Panc1 (cell line): ENCODE results near the gene NFYC. TPM values are rescaled to one million over a fixed set of nuclear protein-coding genes. Genes with fewer than 3 reads are reported as not detected.

Source experiments
- ATAC-seq: fragments of 200-7000 bp; cut with Tn5 transposase; 2 replicates; pipeline ENCODE4 v1.9.1; 2020; ENCODE audit warnings: mild to moderate bottlenecking, moderate library complexity
- BruUV-seq: library from RNA; stranded (reverse); fragments of 400-500 nt; replicated peaks from 2 replicates; lab custom pipeline; 2021; lab: Mats Ljungman, UMichigan
- CTCF ChIA-PET: fragments of 300-600 bp; sonication (Branson Sonifier 250); formaldehyde crosslinking; loops from one replicate; lab custom pipeline; 2022; ENCODE audit warnings: antibody characterized with exemption; lab: Charles Lee
- POLR2A ChIA-PET: fragments of 300-600 bp; sonication (Branson Sonifier 250); formaldehyde crosslinking; loops from one replicate; lab custom pipeline; 2022; ENCODE audit warnings: antibody characterized with exemption; lab: Charles Lee
- DNase-seq: peaks from one replicate; pipeline ENCODE4 v3.0.0-alpha.2; 2010; ENCODE audit warnings: low read depth, low spot score
- H3K27ac ChIP-seq: 2 replicates; pipeline ENCODE4 v1.5.1; 2011; ENCODE audit warnings: mild to moderate bottlenecking, low read length, inconsistent platforms
- H3K27me3 ChIP-seq: fragments of 200-500 bp; sonication (Bioruptor generic); 2 replicates; pipeline ENCODE4 v1.6.0; 2014; ENCODE audit warnings: low read length, inconsistent platforms; ENCODE audit not compliant: control insufficient read depth, insufficient read depth
- H3K36me3 ChIP-seq: fragments of 200-500 bp; sonication (Bioruptor generic); 2 replicates; pipeline ENCODE4 v1.5.1; 2014; ENCODE audit warnings: inconsistent platforms, mild to moderate bottlenecking, low read length, moderate library complexity; ENCODE audit not compliant: control insufficient read depth, insufficient read depth
- H3K4me1 ChIP-seq: 2 replicates; pipeline ENCODE4 v1.5.1; 2011; ENCODE audit warnings: inconsistent platforms, mild to moderate bottlenecking, low read length, moderate library complexity; ENCODE audit not compliant: control insufficient read depth, insufficient read depth
- H3K4me3 ChIP-seq, 2 experiments: 2 replicates each; pipeline ENCODE4 v1.5.1; 2011 to 2012; ENCODE audit warnings: low read depth in 2 of 2, low read length in 2 of 2, mild to moderate bottlenecking in 2 of 2, inconsistent platforms in 1 of 2, moderate library complexity in 1 of 2
- H3K9me3 ChIP-seq: fragments of 200-500 bp; sonication (Bioruptor generic); 2 replicates; pipeline ENCODE4 v1.5.1; 2014; ENCODE audit warnings: low read depth, mild to moderate bottlenecking, inconsistent platforms, low read length, moderate library complexity; ENCODE audit not compliant: control insufficient read depth, insufficient read depth
- POLR2AphosphoS5 ChIP-seq: IDR thresholded peaks from 2 replicates; pipeline ENCODE4 v1.6.1; 2012; ENCODE audit warnings: mild to moderate bottlenecking, low read depth, low read length, moderate library complexity
- SIN3A ChIP-seq: IDR thresholded peaks from 2 replicates; pipeline ENCODE4 v1.6.1; 2012; ENCODE audit warnings: low read depth, mild to moderate bottlenecking, low read length, moderate library complexity, borderline replicate concordance; ENCODE audit not compliant: insufficient read depth
- TCF7L2 ChIP-seq: IDR thresholded peaks from 2 replicates; pipeline ENCODE4 v1.6.1; 2011; ENCODE audit warnings: mild to moderate bottlenecking, low read depth, low read length, inconsistent platforms
- in situ Hi-C: cut with HindIII; loops from 2 replicates; pipeline ENCODE4 v1.10.0; 2016; ENCODE audit warnings: low sequenced_read_pairs, low pct_unique_long_range_greater_than_20kb
- intact Hi-C: fragments of 100-400 bp; cut with micrococcal nuclease; formaldehyde crosslinking; loops from one replicate; pipeline ENCODE4 v1.10.0; 2022; ENCODE audit not compliant: unreplicated experiment
- total RNA-seq: library from RNA; stranded (reverse); gene quantifications from one replicate; pipeline ENCODE4 v1.2.1, GENCODE V29; 2021; ENCODE audit not compliant: unreplicated experiment
- TF ChIP-seq, protein P1 (sequence below), 2 experiments: IDR thresholded peaks; 2 replicates each; pipeline ENCODE4 v1.6.1; 2011 to 2012; ENCODE audit warnings: low read depth in 2 of 2, control low read depth in 1 of 2, low read length in 1 of 2, mild to moderate bottlenecking in 1 of 2, moderate library complexity in 1 of 2; ENCODE audit not compliant: insufficient read depth in 1 of 2
- TF ChIP-seq, protein P2 (sequence below): fragments of 450-650 bp; IDR thresholded peaks from 2 replicates; pipeline ENCODE4 v1.5.1; 2017; ENCODE audit warnings: mild to moderate bottlenecking

NFYC gene
- total RNA-seq, 1 experiment from 2014 or later, result 81.9 TPM

DNA sequence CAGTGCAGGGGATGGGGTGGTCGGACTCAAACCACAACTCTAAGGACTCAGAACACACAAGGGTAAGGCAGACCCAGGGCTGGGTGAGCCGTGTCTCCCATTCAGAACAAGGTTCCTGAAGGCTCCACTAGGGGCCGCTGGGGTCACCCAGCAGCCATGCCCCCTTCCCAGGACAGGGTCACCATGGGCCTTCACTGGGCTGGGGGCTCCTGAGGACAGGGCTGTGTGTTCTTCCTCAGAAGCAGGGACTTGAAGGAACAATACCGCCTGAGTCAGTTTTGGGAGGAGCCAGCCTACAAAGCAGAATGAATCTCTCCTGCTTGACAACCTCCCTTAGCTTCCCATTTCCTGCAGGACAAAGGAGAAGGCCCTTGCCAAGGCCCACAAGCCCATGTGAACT, 41.4 kb upstream of the NFYC start:
- TF ChIP-seq, protein P1, sequence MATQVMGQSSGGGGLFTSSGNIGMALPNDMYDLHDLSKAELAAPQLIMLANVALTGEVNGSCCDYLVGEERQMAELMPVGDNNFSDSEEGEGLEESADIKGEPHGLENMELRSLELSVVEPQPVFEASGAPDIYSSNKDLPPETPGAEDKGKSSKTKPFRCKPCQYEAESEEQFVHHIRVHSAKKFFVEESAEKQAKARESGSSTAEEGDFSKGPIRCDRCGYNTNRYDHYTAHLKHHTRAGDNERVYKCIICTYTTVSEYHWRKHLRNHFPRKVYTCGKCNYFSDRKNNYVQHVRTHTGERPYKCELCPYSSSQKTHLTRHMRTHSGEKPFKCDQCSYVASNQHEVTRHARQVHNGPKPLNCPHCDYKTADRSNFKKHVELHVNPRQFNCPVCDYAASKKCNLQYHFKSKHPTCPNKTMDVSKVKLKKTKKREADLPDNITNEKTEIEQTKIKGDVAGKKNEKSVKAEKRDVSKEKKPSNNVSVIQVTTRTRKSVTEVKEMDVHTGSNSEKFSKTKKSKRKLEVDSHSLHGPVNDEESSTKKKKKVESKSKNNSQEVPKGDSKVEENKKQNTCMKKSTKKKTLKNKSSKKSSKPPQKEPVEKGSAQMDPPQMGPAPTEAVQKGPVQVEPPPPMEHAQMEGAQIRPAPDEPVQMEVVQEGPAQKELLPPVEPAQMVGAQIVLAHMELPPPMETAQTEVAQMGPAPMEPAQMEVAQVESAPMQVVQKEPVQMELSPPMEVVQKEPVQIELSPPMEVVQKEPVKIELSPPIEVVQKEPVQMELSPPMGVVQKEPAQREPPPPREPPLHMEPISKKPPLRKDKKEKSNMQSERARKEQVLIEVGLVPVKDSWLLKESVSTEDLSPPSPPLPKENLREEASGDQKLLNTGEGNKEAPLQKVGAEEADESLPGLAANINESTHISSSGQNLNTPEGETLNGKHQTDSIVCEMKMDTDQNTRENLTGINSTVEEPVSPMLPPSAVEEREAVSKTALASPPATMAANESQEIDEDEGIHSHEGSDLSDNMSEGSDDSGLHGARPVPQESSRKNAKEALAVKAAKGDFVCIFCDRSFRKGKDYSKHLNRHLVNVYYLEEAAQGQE (IDR thresholded peaks at IDR 0.05; ENCODE audit: insufficient read depth in 1 of 2, low read depth in 2 of 2, low read length in 1 of 2), result no peak
- TF ChIP-seq, protein P2, sequence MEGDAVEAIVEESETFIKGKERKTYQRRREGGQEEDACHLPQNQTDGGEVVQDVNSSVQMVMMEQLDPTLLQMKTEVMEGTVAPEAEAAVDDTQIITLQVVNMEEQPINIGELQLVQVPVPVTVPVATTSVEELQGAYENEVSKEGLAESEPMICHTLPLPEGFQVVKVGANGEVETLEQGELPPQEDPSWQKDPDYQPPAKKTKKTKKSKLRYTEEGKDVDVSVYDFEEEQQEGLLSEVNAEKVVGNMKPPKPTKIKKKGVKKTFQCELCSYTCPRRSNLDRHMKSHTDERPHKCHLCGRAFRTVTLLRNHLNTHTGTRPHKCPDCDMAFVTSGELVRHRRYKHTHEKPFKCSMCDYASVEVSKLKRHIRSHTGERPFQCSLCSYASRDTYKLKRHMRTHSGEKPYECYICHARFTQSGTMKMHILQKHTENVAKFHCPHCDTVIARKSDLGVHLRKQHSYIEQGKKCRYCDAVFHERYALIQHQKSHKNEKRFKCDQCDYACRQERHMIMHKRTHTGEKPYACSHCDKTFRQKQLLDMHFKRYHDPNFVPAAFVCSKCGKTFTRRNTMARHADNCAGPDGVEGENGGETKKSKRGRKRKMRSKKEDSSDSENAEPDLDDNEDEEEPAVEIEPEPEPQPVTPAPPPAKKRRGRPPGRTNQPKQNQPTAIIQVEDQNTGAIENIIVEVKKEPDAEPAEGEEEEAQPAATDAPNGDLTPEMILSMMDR, result peak; percentile 77
- TF ChIP-seq POLR2AphosphoS5, result no peak
- no peak for TF ChIP-seq SIN3A
- in situ Hi-C loops, result no loop called here
- Histone ChIP-seq H3K9me3 (no peaks in the 10 kb centered on the region), H3K36me3 (no peaks in the 10 kb centered on the region), H3K4me1 (no peaks in the 10 kb centered on the region), H3K4me3 (no peak overlapping the region), H3K27me3 (no peaks in the 10 kb centered on the region), H3K27ac (no peak overlapping the region)
- intact Hi-C loops, result no loop called here
- POLR2A ChIA-PET, result no interaction called here
- DNase-seq (no peak), ATAC-seq (peak; percentile 59; the same call in 1 of the 2 replicates)
- CTCF ChIA-PET, result interaction anchor here (0.5 to 1.2 kb wide), 2 partner anchors 21 to 53 kb away, joined by 3 to 7 read pairs; no protein-coding TSS in a partner anchor
- BruUV-seq, result no TSS peak

DNA sequence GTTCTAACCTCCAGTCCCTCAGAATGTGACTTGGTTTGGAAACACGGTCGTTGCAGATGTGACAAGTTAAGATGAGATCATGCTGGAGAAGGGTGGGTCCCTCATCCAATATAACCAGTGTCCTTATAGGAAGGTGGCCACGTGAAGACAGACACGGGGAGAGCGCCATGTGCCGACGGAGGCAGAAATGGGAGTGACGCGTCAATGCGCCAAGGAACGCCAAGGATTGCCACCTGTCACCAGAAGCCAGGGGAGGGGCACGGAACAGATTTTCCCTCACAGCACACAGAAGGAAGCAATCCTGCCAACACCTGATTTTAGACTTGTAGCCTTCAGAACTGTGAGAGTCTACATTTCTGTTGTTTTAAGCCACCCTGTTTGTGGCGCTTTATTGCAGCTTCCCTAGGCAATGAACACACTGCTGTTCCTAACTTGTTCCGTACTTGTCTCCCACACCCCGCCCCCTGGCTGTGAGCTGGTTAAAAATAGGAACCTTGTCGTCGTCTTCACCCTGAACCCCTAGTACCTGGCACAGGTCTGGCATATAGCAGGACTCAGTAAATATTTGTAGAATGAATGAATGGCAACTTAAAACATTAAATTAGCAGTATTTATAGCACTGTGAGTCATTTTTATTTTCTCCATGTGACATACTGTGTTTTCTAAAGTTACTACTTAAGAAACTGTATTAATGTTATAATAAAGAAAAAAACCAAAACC, 40.2 kb upstream of the NFYC start:
- Histone ChIP-seq H3K36me3 (no peaks in the 10 kb centered on the region), H3K4me3 (no peak overlapping the region), H3K9me3 (no peaks in the 10 kb centered on the region), H3K27me3 (no peaks in the 10 kb centered on the region), H3K27ac (no peak overlapping the region), H3K4me1 (no peaks in the 10 kb centered on the region)
- intact Hi-C loops, result no loop called here
- no TSS peak for BruUV-seq
- TF ChIP-seq, protein P1 (IDR thresholded peaks at IDR 0.05; ENCODE audit: insufficient read depth in 1 of 2, low read depth in 2 of 2, low read length in 1 of 2), result no peak
- TF ChIP-seq TCF7L2 (no peak), POLR2AphosphoS5 (no peak), SIN3A (no peak)
- TF ChIP-seq, protein P2, result no peak
- POLR2A ChIA-PET, result no interaction called here
- CTCF ChIA-PET, result no interaction called here
- in situ Hi-C loops, result no loop called here
- DNase-seq (no peak), ATAC-seq (no peak)
